ENCODE data around the gene PPARA.

- TF ChIP-seq CTCF (conservative IDR thresholded peaks at IDR 0.05; ENCODE audit: low read depth in 2 of 2) (no peak), ZNF331 (CRISPR knock-in tag; IDR thresholded peaks at IDR 0.05; ENCODE audit: low read depth) (no peak), REST (IDR thresholded peaks at IDR 0.05; ENCODE audit: unreplicated experiment) (no peak), EZH2 (IDR thresholded peaks at IDR 0.05; ENCODE audit: low read depth, unreplicated experiment) (no peak), POLR2AphosphoS5 (IDR thresholded peaks at IDR 0.05; ENCODE audit: low read depth) (no peak)
Observed at GRCh38 chr22:46292732-46293131, 142.4 kb downstream of the PPARA start.

All from GM23338 (cell line).